HG03565 (cell line): ENCODE results near the gene AUTS2.
"Not testable (repeated sequence)": the region's sequence is repeated elsewhere in the genome, so short reads cannot be mapped to it uniquely, and the experiment has no call there.

ENCODE experiments used
- ATAC-seq: cut with Tn5 transposase; IDR thresholded peaks from one replicate; pipeline ENCODE4 v1.9.1; 2021; ENCODE audit warnings: mild to moderate bottlenecking, moderate library complexity; ENCODE audit not compliant: unreplicated experiment

The AUTS2 gene

DNA sequence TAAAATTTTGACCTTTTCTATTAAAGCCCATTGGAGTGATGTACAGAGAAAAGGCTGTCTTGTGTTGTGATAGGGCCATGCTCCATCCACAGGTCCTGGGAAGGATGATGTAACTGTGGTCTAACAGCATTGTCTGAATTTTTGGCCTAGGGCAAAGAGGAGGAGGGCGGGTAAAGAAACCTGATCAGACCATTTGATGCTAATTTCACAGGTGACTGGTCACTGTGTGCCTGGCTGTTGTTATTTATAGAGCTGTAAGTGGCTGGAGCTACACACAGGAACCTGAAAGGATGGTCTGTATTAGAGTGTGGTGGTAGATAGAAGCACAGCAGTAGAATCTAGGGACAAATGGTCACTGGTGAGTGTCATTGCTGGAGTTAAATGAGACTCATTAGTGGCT is 182.1 kb downstream of the AUTS2 start:
- no peak for ATAC-seq

DNA sequence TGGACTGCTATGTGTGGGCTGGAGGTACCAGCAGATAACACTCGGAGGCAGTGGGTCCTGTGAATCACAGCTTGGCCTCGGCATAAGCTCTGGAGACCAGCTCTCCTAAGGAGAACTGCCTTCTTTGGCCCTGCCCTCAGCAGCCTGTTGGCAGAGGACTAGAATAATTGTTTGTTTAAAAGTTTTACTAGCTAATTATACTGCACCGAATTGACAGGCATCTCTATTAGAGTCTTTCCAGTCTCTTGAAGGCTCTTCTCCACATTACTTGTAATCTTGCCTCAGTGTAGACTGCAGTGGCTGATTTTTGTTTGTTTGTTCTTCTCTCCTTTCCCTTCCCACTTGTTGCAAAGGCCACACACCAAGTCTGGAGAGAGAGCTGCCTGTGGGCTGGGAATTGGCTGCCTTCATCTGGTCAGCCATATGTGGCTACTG is 183.2 kb downstream of the AUTS2 start:
- no peak for ATAC-seq

DNA sequence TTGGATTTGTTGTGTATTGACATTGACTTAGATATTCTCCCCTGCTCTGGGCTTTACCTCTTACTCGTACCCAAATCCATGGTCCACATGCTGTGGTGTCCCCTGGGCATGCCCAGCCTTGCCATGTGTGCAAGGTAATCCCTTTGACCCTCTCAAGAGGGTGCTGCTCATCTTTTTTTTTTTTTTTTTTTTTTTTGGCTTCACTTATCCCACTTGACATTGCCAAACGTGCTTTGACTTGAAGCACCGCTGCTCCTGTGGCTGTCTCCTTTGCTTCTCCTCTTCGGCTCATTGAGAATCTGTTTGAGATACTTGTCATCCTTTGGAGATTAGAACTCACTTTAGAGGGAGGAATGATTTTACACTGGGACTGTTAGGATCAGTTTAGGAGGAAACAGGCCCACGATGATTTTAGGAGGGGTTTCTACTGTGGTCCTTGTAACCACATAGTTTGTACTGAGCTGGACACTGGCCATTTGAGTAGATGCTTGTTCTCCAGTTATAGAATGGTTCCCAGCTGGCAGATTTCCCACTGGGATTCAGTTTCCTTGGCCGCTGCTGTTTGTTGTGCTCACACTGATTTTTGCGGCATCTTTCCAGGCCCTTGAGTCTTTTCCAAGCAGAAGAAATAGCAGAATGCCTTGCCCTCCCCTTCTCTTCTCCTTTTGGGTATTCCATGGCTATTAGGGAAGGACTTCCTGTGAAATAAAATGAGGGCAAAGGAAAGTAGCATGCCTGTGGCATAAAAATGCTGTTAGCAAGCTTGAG is 184.8 kb downstream of the AUTS2 start:
- no peak for ATAC-seq

DNA sequence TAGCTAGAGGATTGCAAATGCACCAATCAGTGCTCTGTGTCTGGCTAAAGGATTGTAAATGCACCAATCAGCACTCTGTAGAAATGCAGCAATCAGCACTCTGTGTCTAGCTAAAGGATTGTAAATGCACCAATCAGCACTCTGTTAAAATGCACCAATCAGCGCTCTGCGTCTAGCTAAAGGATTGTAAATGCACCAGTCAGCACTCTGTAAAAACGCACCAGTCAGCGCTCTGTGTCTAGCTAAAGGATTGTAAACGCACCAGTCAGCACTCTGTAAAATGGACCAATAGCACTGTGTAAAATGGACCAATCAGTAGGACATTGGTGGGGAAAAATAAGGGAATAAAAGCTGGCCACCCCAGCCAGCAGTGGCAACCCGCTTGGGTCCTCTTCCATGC is 187.9 kb downstream of the AUTS2 start:
- not testable (repeated sequence) for ATAC-seq

DNA sequence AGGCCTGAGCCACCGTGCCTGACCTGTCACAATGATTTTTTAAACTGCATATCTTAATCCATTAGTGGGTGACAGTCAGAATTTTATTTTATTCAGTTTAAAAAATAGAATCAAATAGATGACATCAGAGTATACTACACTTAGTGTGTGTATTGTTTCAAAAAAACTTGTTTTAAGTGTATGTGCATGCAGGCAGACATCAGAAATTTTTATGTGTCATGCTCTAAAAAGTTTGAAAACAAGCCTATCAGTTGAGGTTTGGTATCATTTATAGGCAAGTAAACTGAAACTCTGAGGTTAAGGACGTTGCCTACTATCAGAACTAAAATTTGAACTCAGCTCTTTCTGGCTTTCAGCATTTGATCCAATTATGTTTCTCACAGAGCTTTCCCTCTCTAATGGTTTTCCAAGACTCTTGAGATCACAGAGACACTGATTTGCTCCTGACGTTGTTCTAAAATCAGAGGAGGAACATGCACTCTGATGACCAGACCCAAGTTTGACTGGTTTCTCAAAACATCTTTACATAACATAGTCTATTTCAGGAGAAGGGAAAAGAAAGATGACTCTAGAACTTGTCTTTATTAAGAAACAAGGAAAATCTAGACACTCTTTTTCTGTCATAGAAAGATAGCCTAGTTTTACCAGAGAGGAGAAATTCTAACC is 188.6 kb downstream of the AUTS2 start:
- no peak for ATAC-seq

DNA sequence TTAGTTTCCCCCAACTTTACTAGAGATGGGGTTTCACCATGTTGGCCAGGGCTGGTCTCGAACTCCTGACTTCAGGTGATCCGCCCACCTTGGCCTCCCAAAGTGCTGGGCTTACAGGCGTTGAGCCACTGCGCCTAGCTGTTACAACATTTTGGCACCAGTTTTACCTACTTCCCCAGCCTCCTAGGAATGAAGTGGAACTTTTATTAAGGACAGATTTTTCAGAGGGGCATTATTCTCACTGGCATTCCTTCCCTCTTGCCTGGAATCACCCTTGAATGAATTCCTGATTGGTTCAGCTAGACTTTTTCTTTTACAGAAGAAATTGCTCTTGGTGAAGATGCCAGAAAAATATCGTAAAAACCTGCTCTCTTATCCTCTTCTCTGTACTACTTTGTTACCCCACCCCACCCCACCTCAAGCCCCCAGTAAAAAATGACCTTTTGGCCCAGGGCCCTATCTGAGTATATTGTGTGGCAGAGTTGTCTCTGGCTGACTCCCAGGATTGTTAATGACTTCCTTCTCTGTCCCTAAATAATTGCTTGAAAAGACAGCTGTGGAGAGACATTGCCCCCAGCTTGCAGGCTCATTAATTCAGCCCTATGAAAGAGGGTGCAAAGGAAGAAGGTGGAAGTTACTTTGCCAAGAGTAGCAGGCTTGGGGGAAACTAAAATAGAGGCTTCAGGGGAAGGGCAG is 189.6 kb downstream of the AUTS2 start:
- ATAC-seq, result no peak

DNA sequence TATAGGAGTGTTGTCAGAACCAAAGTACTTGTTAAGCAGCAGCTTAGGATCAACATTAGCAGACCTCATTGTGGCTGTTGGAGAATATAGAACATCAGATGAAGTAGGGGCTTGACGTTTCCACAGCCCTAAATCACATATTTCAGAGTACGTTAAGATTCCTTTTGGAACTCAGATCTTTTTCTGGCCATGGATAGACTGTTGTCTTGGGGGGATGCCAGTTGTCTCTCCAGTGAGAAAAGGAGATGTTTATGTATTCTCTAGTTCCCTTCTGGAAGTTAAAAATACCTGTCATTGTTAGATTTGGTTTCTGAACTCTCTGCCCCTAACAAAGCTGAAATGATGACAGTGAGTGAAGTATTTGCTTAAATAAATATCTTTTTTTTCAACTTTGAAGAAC is 191.3 kb downstream of the AUTS2 start:
- no peak for ATAC-seq

DNA sequence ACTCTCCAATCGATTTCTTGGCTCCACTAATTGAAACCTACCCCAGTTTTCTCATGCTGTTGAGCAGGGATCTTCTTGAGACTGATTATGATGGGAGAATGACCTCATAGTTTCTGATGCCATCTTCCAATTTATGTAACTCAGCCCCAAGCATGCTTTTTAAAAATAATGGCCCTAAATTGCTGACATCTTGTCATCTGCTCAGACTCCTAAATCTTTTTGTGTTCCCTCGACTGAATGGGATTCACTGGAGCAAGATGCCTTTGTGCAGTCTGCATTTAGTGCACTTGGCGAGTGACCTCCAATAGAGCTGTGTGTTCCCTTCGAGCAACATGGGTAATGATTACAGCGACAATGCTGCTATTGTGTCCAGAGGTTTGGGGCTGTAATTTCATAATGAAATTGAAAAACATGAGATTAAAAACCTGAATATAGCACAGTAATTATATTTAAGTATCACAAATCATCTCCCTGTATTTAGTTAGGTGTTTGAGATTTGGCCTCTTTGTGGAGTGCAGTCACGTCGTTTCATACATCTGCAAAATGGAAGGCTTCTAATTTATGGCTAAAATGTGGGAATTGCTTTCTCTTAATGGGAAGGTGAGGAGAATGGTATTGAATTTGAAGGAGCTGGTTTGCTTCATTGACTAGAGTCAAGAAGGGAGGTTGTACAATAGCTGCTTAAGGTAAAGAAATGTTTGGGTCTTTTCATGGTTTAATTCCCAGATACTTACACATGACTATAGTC is 192.9 kb downstream of the AUTS2 start:
- ATAC-seq, result no peak

DNA sequence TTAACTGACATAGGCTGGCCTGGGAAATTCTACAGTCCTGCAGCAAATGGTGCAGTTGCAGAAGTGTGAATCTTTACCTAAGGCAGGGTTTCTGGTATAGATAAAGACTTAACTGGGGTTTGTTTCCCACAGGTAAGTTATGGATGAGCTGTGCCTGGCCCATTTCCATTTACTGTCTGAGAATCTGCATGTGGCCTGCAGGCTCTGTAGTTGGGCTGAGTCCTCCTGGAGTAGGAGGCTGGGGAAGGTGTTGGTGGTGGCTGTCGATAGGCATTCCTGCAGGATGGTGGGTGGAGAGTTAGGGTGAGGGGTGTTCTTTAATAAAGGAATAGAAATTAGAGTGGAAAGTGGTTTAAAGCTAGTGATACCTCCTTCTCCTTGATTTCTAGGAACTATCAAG is 193.5 kb downstream of the AUTS2 start:
- ATAC-seq, result no peak

DNA sequence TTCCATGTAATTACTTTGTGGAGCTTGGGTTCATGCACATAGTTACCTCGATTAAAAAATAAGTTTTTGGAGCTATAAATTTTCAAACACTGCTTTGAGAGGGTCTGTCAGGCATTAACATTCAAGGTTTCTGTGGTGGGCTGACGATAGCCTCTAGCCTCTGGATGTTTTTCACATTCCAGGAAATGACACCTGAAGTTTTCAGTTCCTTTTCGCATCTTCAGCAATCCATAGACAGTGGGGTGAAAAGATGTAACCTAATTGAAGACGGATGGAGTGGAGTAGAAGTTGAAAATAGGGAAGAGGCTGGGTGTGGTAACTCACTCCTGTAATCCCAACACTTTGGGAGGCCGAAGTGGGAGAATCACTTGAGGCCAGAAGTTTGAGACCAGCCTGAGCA is 197.7 kb downstream of the AUTS2 start:
- ATAC-seq, result no peak

DNA sequence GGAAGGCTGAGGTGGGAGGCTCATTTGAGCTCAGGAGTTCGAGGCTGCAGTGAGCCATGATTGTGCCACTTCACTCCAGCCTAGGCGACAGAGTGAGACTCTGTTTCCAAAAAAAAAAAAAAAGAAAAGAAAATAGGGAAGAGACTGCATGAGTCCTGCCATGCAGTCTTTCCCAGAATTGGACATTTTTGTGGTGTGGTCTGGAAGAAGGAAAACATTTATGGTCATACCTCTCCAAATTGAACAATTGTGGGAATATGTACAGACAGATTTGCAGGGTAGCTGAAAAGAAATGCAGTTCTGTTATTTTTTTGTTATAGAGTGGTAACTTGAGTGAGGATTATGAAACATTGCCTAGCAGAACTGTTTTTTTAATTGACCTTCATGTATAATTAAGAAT is 198.1 kb downstream of the AUTS2 start:
- ATAC-seq, result no peak

DNA sequence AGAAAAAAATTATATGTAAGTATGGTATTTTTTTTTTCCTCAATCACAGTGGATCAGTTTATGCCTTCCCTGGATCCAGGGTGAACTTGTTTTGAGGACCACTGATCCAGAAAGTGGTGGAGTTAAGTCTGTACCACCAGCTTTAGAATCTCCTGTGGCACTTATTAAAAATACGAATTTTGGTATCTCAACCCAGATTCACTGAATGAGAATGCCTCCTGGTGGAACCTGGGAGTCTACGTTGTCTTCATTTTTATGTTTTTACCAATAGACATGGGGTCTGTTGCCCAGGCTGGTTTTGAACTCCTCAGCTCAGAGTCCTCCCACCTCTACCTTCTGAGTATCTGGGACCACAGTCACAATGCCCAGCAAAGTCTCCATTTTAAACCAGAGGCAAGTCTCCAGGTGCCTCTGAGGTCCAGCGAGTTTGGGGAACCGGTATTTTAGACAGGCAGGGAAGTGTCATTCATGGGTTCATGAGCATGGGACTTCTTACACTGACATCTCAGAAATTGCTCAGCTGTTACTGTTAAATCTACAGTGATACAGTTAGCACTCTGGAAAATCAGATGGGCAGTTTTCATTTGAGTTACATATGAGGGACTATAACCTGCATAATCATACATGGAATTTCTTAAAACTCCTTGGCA is 200.9 kb downstream of the AUTS2 start:
- ATAC-seq, result no peak

DNA sequence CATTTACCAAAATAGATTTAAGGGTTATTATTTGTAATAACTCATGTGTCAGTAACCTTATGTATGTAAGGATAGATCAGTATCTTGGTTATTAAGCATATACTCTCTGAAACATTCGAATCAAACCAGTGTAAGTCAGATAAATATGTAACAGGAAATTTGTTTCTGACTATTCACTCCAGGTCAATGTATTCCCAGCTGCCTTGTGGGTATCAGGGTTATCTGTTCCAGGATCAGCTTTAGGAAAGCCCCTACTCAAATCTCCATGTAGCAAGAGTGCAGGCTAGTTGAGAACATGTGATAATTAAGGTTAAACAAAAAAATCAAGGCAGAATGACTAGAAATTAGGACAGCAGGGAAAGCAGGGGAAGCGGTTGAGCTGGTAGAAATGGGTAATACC is 201.7 kb downstream of the AUTS2 start:
- ATAC-seq, result no peak

DNA sequence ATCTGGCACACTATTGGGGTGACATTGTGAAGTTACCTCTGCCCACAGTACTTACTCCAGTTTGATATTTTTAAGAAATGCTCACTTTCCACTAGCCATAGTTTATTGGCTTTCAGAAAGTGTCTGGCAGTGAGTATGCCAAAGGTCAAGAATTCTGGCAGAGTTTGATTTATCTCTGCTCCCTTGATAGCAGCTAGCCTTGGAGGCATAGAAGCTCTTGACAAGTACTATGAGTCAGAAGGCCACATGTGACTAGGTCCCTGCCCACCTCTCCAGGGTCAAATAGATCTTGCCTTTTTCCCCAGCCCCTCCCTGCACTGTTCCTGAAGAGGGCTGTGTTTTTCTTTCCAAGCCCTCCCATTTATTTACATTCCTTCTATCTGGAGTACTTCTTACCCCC is 202.2 kb downstream of the AUTS2 start:
- no peak for ATAC-seq

DNA sequence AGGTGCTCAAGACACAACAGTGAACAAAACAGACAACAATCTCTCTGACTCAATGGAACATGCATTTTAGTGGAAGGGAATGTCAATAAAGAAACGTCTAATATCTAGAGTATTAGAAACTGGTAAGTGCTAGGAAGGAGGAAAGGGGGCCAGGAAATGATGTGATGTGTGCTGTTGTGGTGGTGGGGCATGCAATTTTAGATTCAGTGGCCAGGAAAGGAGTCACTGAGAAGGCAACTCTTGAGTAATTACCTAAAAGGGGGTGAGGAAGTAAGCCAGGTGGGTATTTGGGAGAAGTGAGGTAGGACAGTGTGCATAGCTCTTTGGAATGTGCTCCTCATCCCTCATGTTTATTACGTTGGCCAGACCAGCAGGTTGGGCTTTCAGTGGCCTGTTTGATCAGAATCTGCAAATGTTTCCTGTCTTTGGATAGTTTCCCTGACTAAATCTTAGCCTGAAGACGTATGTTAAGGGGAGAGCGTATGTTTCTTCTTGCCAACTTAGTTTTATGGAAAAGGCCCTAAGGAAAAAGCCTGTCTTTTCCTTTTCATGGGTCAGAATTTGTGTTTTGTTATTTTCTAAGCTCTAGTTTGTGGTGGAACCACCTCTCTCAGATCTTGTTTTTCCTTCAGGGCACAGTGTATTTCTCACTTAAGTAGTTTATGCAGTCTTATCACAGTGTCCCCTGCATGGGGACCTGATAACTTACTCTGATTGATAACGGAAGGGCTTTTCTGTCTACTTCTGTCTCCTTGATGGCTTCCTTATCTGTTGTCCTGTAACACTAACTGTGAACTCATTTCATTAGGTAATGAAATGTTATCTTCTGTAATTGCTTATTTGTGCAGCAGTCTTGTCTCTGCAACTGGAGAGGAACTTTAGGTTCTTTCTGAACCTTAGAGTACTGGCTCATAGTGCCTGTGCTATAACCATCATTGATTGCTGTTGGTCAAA is 203.7 kb downstream of the AUTS2 start:
- ATAC-seq, result no peak

DNA sequence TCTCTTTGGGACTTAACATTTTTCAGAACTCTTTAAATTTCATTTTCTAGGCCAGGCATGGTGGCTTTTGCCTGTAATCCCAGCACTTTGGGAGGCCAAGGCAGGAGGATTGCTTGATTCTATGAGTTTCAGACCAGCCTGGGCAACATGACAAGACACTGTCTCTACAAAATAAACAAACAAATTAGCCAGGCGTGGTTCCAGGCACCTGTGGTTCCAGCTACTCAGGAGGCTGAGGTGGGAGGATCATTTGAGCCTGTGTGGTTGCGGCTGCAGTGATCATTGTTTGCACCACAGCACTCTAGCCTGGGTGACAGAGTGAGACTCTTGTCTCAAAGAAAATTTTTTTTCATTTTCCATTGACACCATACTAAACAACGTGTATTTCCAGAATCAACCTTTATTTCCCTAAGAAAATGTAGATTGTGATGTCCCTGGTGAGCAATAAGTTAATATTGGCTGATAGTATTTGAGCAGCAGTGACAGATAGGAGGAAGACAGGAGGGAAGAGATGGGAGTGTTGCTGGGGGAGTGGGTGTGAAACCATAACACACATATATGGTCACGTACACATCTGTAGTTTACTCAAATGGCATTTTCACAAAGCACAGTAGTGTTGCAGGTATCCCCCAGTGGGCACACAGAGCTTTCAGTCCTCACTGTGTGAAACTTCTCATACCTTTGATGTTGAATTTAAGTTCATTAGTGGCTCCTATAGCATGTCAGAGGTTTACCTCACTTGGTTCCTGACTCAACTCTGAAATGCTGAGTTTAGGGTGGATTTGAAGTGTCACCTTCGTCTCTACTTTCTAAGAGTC is 205.6 kb downstream of the AUTS2 start:
- ATAC-seq, result peak; percentile 91

DNA sequence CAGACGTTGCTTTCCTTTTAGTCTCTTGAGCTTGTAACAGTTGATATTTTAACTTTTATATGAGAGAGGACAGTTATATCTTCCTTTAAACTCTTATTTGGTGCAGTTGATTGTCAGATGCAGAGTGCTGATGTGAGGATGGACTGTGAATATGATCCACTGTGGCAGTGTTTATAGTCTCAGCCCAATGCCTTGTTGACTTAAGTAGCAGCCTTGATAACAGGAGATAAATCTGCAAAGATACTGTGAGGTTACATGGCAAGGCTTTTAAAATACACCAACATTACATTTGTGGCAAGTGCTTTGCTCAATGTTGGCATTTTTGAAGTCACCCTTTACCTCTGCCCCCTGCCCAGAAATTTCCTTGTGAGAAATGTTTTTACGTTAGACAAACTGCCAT is 206.7 kb downstream of the AUTS2 start:
- ATAC-seq, result no peak

DNA sequence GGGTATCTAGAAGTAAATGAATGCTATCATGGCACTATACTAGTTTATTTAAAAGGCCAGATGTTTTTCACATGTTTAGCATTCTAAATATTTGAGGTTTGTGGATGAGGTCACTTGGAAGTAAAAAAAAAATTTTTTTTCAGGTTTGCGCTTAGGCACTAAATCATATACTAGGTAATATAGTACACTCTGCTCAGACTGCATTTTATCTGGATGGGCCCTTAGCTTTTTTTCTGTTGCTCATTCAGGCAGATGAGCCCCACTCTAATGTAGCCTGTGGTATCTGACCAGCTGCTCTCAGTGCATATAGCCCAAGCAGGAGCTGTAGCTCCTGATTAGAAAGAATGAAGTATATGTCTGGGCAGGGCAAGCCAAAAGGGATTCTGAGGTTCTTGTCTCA is 210.1 kb downstream of the AUTS2 start:
- no peak for ATAC-seq
